GM12873 (cell line): ENCODE results near the gene MS4A7.

ENCODE experiments used
- CTCF ChIP-seq: IDR thresholded peaks from 2 replicates; pipeline ENCODE4 v1.5.1; 2012; ENCODE audit warnings: low read depth, mild to moderate bottlenecking, moderate library complexity, low read length, control low read depth; ENCODE audit not compliant: insufficient read depth; ENCODE audit errors: missing control alignments

Gene MS4A7

GRCh38 chr11:60393016-60393415 lies 14.7 kb downstream of the MS4A7 start:
- no peak for TF ChIP-seq CTCF

GRCh38 chr11:60394666-60395380 lies 16.5 kb downstream of the MS4A7 start:
- no peak for TF ChIP-seq CTCF

GRCh38 chr11:60396382-60396781 lies 18.1 kb downstream of the MS4A7 start, which contains the start of gene MS4A14:
TSS of gene MS4A14 (plus strand) at chr11:60396459. CDS start at chr11:60396579, 120 bp downstream.
- TF ChIP-seq CTCF, result no peak

- TF ChIP-seq CTCF, result no peak
Observed at GRCh38 chr11:60396799-60397198, 18.5 kb downstream of the MS4A7 start.

GRCh38 chr11:60420015-60420414 lies 41.7 kb downstream of the MS4A7 start:
- no peak for TF ChIP-seq CTCF

- no peak for TF ChIP-seq CTCF
Observed at GRCh38 chr11:60422609-60423008, 44.3 kb downstream of the MS4A7 start.

- no peak for TF ChIP-seq CTCF
Observed at GRCh38 chr11:60428517-60428916, 50.2 kb downstream of the MS4A7 start.
